Stimulated activated CD8-positive, alpha-beta memory T cell treated with anti-CD3 and anti-CD28 coated beads, Interleukin-2, amount 100 ng/mL, for 48 hours (primary cell): ENCODE data around the gene GCGR.
A peak's percentile ranks its signal among the peaks of the same experiment; 100 is the strongest.

Source experiments
- DNase-seq, 2 donors: peaks; one replicate each; pipeline ENCODE4 v3.0.0-alpha.2; 2020; ENCODE audit warnings: low read depth in 2 of 2

GCGR gene

DNA sequence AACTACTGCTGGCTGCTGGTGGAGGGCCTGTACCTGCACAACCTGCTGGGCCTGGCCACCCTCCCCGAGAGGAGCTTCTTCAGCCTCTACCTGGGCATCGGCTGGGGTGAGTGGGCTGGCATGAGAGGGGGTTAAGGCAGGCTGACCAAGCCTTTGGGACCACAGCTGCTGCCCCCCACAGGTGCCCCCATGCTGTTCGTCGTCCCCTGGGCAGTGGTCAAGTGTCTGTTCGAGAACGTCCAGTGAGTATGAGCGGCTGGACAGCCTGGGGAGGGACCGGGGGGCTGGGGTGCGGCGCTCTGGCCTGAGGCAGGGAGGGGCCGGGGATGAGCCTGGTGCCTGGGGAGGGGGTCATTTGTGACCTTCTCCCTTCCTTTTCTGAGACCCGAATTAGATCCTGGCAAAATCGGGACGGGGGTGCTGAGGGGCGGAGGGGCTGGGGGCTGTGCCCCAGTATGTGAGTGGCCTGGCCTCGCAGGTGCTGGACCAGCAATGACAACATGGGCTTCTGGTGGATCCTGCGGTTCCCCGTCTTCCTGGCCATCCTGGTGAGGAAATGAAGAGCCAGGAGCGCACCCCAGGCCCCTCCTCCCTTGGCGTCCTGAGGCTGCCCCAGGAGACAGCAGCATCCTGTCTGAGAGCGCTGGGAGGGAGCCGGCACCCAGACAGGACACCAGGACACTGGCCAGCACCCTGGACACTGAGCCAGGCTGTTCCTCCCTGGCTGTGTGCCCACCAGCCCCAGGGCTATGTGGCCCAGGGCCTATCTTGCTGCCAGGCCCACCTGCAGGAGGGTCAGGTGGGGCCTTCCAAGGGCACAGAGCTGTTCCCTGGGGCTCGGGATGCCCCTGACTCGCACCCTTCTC lies 8.0 kb downstream of the GCGR start:
- no peak for DNase-seq

DNA sequence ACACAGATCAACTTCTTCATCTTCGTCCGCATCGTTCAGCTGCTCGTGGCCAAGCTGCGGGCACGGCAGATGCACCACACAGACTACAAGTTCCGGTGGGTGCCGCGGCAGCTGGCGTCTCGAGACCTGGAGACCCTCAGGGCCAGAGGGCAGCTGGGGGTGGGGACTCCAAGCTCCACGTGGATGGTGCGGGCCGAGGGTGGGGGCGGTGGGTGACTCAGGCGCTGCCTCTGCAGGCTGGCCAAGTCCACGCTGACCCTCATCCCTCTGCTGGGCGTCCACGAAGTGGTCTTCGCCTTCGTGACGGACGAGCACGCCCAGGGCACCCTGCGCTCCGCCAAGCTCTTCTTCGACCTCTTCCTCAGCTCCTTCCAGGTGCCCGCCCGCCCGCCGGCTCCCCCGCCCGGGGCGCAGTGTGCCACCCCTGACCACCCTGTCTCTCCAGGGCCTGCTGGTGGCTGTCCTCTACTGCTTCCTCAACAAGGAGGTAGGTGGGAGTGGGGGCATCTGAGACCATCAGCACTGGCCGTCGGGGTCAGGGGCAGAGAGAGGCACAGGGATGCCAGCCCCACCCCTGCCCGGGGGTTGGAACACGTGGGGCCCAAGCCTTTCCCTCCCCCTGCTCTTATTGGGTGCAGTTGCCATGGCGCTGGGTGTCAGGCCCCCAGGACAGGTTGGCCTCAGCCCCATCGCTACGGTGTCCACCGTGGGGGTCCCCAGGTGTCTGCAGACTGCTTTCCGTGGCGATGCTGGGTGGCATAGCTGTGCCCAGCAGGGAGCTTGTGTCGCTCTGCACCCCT lies 8.8 kb downstream of the GCGR start:
- no peak for DNase-seq

- no peak for DNase-seq
Measured at GRCh38 chr17:81813371-81813684, 9.4 kb downstream of the GCGR start.

DNA sequence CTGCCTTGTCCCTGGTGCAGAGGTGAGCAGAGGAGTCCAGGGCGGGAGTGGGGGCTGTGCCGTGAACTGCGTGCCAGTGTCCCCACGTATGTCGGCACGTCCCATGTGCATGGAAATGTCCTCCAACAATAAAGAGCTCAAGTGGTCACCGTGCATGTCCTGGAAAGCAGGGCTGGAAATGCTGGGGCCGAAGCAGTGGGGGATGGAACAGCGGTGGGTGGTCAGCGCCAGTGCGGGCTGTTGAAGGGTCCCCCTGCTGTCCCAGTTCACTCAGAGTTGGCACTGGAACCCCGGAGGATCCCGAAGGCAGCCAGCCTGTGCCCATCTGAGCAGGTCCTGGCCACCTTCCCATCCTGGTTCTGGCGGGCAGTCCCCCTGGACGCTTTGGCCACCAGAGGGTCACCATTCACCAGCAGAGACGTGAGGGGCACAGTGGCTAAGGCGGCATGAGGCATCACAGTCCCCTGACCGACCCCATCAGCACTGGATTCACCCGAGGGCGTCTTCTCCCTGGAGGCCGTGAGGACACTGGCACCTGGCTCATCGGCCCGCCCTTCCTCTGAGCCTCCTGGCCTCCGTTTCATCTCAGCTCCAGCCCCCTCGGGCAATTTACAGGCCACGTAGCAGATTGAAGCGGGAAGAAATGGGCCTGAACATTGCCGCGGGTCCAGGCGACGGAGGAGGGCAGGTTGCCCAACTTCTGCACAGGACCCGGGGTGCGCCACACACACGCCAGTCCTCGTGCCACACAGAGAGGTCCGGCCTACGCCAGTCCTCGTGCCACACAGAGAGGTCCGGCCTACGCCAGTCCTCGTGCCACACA lies 10.1 kb downstream of the GCGR start:
- no peak for DNase-seq

DNA sequence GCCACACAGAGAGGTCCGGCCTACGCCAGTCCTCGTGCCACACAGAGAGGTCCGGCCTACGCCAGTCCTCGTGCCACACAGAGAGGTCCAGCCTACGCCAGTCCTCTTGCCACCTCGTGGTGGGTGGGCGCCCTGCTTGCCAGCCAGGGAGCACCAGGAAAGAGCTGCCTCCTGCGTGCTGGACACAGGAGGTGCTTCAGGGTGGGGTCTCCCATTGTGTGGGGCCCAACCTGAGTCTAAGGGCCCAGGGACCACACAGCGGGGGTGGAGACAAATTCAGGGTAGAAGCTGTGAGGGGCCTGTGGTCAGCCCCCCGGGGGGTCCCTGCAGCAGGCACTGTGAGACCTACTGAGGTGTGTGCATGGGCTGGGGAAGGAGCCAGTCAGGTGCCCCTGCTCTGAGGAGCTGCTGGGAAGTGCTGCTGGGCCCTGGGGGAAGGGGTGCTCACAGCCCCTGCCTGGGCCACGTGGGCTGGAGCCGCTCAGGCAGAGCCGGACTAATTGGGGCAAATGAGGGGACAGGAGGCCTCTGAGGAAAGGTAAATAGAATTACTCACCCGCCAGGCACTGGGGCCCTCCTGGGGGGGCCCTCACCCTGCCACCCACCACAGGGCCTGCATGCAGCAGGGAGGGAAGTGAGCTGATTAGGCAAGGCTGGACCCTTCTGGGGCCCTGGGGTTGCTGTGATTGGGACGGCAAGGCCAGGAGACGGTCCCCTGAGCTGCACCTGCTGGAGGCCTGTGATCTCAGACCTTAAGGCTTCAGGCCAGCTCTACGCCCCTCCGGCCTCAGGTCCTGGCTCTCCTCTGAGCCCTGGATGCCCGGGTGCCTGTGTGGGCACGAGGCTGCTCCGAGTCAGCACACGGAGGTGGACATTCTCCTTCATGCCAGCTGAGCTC lies 11.0 kb downstream of the GCGR start:
- DNase-seq = no peak

GRCh38 chr17:81815646-81815986 lies 11.7 kb downstream of the GCGR start:
- DNase-seq = no peak

DNA sequence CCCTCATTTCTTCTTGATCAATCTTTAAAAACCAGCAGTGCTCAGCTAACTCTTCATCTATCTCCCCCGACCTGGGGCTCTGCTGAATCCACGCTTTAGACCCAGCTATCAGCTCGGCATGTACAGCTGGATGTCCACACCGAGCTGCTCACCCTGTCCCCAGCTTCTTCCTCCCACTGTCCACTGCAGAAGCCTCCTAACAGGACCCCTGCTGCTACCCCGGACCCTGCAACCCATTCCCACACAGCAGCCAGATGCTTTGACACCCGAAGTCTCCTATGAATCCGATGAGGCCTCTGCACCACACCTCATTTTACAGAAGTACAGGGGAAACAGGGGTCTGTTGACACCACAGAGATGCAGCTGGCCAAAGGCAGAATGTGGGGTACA lies 13.8 kb downstream of the GCGR start:
- no peak for DNase-seq

DNA sequence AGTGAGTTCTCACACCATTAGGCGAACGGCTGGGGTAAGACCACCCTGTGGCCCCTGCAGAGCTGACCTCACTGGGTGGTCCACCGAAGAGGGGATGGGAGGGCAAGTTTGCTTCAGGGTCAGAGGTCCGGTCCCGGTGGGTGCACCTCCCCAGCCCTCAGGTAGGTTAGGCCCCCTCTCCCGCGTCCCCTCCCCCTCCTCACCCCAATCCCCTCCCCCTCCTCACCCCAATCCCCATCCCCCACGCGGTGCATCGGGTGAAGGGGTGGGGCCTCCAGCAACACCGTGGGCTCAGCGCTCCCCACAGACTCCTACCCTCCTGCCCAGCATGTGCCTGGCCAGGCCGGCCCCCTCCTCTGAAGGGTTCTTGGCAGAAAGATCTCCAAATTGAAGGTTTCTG lies 15.8 kb downstream of the GCGR start:
- DNase-seq = no peak

DNA sequence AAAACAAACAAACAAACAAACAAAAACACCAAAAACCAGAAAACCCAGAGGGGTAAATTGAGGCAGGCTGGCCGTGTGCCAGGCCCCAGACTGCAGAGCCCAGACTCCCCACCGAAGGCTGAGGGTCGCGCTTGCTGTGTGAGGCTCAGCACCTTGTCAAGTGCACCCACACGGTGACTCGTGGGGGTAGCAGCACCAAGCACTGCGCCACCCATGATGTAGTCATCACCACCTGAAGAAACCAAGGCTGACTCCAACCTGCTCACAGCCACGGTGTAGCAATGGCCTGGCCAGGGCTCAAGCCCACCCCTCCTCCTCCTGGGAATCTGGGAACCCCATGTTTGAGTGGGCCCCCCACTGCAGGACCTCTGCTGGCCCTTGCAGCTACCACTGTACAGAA lies 17.2 kb downstream of the GCGR start:
- no peak for DNase-seq

DNA sequence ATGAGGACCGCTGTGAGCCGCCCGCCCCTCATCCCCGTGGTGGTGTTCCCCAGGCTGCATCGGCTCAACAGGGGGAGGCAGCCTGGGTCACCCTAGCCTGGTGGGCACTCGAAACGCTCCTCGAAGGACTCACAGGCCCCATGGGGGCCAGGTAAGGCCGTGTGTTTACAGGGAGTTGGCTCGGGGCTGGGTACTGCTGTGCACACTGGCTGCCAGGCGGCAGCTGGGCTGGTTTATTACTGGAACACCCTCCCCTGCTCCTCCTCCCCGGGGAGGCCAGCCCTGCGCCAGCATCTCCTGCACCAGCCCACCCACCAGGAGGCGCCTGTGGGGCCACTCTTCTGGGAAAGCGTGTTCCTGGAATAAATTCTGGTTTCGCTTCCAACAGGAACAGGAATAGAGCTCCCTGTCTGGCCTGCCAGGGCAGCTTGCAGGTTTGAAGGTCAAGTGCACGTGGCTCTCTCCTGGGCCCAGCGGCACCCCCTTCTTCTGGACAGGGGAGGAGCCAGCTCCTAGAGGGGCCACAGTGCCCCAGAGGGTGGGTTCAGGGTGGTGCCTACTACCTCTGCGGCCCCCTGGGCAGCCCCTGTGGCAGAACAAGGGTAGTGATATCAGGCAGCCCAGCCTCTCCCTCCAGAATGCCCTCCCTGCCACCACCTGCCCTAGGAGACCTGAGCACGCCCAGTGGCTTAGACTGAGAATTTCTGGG lies 17.8 kb downstream of the GCGR start:
- peak; percentile 17 to 23 for DNase-seq

- DNase-seq = no peak
Measured at GRCh38 chr17:81822312-81822637, 18.3 kb downstream of the GCGR start.

DNA sequence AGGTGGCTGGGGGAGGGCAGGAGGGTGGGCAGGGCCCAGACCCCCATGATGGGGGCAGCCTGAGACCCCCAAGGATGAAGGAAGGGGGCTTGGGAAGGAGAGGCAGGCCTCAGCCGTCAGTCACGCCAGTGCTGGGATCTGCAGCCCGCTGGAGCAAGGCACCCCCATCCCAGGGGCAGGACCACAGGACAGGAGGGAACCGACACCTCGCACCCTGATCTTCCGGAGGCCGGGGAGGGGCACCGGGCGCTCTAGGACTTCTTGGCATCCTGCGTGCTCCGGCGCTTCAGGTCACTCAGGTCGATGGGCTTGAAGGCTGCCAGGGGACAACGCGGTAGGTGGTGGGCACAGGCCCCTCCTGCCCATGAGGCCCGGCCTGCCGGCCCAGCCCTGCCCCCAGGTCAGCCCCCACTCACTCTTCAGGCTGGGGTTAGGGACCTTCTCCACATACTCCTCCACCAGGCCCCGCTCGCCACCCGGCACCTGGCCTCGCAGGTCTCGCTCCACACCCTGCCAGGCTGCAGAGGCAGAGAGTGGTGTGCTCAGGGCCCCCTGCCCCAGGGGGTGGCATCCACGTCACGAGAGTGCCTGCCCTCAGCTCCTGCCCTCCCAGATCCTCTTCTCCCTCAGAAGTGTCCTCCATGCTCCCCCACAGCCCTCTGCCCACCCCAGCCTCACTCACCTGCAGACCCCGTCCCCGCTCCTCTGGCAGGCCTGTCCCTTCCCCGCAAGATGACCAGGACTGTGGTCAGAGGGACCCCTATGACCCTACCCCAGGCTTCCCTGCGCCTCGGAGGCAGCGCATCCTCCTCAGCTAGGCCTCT lies 19.3 kb downstream of the GCGR start:
- DNase-seq = no peak

GRCh38 chr17:81823820-81824550 lies 20.0 kb downstream of the GCGR start:
- no peak for DNase-seq

DNA sequence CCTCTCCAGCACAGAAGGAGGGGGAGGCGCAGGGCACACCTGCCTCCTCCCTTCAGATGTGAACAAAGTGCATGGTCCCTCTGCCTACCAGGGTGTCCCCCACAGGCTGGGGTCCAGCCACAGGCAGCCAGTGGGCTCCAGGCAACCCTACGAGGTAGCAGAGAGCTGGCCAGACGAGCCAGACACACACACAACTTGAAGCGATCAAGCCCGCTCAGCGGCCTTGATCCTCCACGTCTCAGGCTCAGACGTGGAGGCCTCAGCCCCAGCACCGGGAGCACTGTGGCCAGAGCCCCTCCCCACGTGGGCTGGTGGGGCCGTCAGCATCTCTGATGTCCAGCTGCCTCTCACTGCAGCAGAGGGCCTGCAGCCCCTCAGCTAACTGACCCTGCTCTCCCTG lies 20.6 kb downstream of the GCGR start:
- DNase-seq = no peak

DNA sequence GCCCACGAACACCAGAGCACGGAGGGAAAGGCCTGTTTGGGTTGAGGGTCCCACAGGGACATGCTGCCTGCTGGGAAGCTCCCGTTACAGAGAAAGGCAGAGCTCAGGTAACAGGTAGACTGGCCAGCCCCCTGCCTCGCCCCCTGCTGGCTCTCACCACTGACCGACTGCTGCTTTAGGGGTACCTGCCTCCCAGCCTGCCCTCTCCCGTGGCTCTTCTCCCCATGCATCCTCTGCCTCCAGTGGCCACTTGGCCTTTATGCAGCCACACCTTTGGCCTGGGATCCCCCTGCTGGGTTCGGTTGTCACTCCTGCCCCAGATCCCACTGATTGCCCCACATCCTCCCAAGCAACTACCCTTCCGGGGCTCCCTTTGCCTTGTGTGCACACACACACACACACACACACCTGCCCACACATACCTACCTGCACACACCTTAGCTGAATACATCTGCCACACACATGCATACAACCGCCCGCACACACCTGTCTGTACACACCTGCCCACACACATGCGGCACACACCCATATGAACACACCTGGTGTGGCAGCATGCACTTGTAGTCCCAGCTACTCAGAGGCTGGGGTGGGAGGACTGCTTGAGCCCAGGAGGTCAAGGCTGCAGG lies 22.0 kb downstream of the GCGR start:
- DNase-seq = no peak

DNA sequence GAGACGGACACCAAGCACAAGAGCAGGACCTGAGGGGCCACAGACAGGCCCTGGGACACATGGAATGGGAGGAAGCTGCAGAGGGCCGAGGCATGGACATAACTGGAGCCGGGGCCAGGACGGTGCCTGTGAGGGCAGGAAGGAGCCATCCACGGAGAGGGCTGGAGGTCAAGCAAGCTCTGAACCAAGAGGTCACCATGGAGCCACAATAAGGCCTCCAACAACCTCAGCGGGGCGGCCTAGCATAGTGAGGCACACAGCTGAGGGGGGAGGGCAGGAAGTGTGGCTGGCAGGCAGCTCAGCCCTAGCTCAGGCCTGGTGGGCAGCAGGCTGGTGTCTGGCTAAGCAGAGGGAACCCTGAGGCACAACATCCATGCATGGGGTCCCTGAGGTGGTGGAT lies 24.7 kb downstream of the GCGR start:
- no peak for DNase-seq

DNA sequence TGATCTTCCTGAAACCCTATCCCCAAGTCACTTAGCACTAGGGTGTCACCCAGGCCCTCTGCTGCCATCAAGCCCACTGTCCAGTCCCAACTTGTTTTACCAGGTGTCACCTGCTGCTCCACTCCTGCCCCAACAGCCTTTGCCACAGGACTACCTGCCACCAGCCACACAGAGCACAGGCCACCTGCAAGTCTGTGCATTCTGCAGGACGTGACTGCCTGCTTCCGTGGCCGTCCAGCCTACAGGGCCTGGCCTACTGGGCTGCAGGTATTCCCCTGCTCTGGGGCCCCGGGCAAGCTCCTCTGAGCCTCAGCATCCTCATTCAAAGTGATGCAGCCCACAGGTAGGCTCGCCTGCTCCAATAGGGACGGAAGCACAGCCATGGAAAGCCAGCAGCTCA lies 25.9 kb downstream of the GCGR start:
- no peak for DNase-seq

GRCh38 chr17:81831563-81831956 lies 27.6 kb downstream of the GCGR start:
- DNase-seq = no peak
